HG02973 (cell line): ENCODE data around the gene BMPER.

ENCODE experiments used
- ATAC-seq: cut with Tn5 transposase; IDR thresholded peaks from one replicate; pipeline ENCODE4 v1.9.1; 2021; ENCODE audit warnings: moderate library complexity; ENCODE audit not compliant: unreplicated experiment

The BMPER gene

GRCh38 chr7:33887266-33887975 lies 17.9 kb upstream of the BMPER start:
- no peak for ATAC-seq

- no peak for ATAC-seq
Measured at GRCh38 chr7:33888166-33888565, 17.2 kb upstream of the BMPER start.

- no peak for ATAC-seq
Measured at GRCh38 chr7:33892945-33893344, 12.4 kb upstream of the BMPER start.

- ATAC-seq, result no peak
Measured at GRCh38 chr7:33893377-33893776, 12.0 kb upstream of the BMPER start.

- peak; percentile 97 for ATAC-seq
Measured at GRCh38 chr7:33895025-33895804, 10.1 kb upstream of the BMPER start.

GRCh38 chr7:33900501-33900900 lies 4.8 kb upstream of the BMPER start:
- ATAC-seq, result no peak

- no peak for ATAC-seq
Measured at GRCh38 chr7:33901199-33901598, 4.1 kb upstream of the BMPER start.

- no peak for ATAC-seq
Measured at GRCh38 chr7:33901847-33902246, 3.5 kb upstream of the BMPER start.

GRCh38 chr7:33902746-33903145 lies 2.6 kb upstream of the BMPER start:
- ATAC-seq, result no peak

GRCh38 chr7:33903791-33904680 lies 1.3 kb upstream of the BMPER start:
- no peak for ATAC-seq

GRCh38 chr7:33904681-33905388 lies 504 bp upstream of the BMPER start:
- ATAC-seq, result no peak

GRCh38 chr7:33906697-33907096 lies 1.4 kb downstream of the BMPER start:
- no peak for ATAC-seq

- no peak for ATAC-seq
Measured at GRCh38 chr7:33907625-33908024, 2.3 kb downstream of the BMPER start.

GRCh38 chr7:33909318-33909717 lies 4.0 kb downstream of the BMPER start:
- ATAC-seq, result no peak

GRCh38 chr7:33909755-33910154 lies 4.4 kb downstream of the BMPER start:
- ATAC-seq, result no peak

- no peak for ATAC-seq
Measured at GRCh38 chr7:33910756-33911155, 5.4 kb downstream of the BMPER start.

GRCh38 chr7:33916357-33917081 lies 11.2 kb downstream of the BMPER start:
- ATAC-seq, result no peak

GRCh38 chr7:33917661-33918060 lies 12.3 kb downstream of the BMPER start:
- no peak for ATAC-seq

- ATAC-seq, result no peak
Measured at GRCh38 chr7:33918438-33919143, 13.3 kb downstream of the BMPER start.

- no peak for ATAC-seq
Measured at GRCh38 chr7:33919449-33919848, 14.1 kb downstream of the BMPER start.
